PFSK-1 (cell line): ENCODE results near the gene TNFAIP8L2.

ENCODE experiments used
- POLR2AphosphoS5 ChIP-seq: IDR thresholded peaks from 2 replicates; pipeline ENCODE4 v1.6.1; 2012; ENCODE audit warnings: low read depth, mild to moderate bottlenecking, control low read depth, low read length, moderate library complexity
- REST ChIP-seq, 2 experiments: IDR thresholded peaks; 2 replicates each; pipeline versions ENCODE4 v1.6.1 to v1.8.0; 2011 to 2012; ENCODE audit warnings: low read depth in 2 of 2, low read length in 2 of 2, control low read depth in 1 of 2, inconsistent platforms in 1 of 2, mild to moderate bottlenecking in 1 of 2, moderate library complexity in 1 of 2; ENCODE audit not compliant: insufficient read depth in 1 of 2
- TAF1 ChIP-seq: IDR thresholded peaks from 2 replicates; pipeline ENCODE4 v1.6.1; 2012; ENCODE audit warnings: low read length, control low read depth, borderline replicate concordance; ENCODE audit not compliant: insufficient read depth

DNA sequence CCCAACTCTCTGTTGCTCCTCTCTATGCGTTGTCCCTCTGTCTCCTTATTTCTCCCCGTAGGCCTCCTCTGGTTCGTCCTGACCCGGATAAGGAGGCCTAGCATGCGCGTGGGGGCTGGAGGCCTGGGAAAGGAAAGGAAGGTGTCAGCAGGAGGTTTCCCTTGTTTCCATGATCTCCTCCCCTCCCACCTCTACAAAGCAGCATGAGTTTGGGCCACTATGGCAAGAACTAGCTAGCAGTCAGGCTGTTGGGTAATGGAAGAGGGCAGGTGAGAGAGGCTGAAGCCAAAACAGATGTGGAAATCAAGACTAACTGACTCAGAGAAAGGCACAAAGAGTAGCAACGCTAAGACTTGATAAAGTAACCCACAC is 9.3 kb upstream of the TNFAIP8L2 start:
- TF ChIP-seq POLR2AphosphoS5 (no peak; the same call in 1 of the 2 replicates), REST (IDR thresholded peaks at IDR 0.05; ENCODE audit: insufficient read depth in 1 of 2, low read depth in 2 of 2, low read length in 2 of 2) (no peak), TAF1 (no peak)
